GM06990 (cell line): Measurements from ENCODE around the gene C2orf69.

Experiments used
- DNase-seq: peaks from one replicate; pipeline ENCODE4 v3.0.0-alpha.2; 2011; ENCODE audit not compliant: insufficient read length; ENCODE audit errors: extremely low read depth
- H3K27me3 ChIP-seq: replicated peaks from 2 replicates; pipeline ENCODE4 v1.6.0; 2011; ENCODE audit warnings: low read length; ENCODE audit not compliant: control insufficient read depth, insufficient read depth
- H3K36me3 ChIP-seq: 2 replicates; pipeline ENCODE4 v1.5.1; 2011; ENCODE audit warnings: low read length; ENCODE audit not compliant: control insufficient read depth, insufficient read depth
- H3K4me3 ChIP-seq: replicated peaks from 2 replicates; pipeline ENCODE4 v1.5.1; 2011; ENCODE audit warnings: low read depth, mild to moderate bottlenecking, control low read depth, low read length
- TF ChIP-seq, protein P1 (sequence below): IDR thresholded peaks from 2 replicates; pipeline ENCODE4 v1.5.1; 2011; ENCODE audit warnings: low read length, control low read depth, mild to moderate bottlenecking, inconsistent platforms; ENCODE audit not compliant: insufficient read depth, poor library complexity, severe bottlenecking

The C2orf69 gene

DNA sequence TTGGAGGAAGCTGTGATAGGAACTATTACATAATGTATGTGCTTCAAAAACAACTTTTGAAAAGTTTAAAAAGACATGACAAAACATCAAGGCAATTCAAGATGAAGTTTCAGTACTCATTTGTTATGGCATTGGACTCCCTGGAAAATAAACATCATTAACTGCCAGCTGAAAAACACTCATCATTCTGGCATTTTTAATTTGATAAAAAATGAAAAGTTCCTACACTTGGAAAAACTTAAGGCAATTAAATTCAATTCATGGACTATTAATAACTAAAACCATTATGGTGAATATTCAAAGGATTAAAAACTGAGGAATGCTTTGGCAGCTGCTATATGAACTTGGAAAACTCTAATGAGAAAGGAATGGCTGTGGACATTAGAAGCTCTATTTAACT, 35.7 kb downstream of the C2orf69 start:
- Histone ChIP-seq H3K27me3 (no peaks in the 10 kb centered on the region), H3K4me3 (no peak overlapping the region), H3K36me3 (peaks cover 6% of the 10 kb centered on the region)
- DNase-seq: no peak
- TF ChIP-seq, protein P1, sequence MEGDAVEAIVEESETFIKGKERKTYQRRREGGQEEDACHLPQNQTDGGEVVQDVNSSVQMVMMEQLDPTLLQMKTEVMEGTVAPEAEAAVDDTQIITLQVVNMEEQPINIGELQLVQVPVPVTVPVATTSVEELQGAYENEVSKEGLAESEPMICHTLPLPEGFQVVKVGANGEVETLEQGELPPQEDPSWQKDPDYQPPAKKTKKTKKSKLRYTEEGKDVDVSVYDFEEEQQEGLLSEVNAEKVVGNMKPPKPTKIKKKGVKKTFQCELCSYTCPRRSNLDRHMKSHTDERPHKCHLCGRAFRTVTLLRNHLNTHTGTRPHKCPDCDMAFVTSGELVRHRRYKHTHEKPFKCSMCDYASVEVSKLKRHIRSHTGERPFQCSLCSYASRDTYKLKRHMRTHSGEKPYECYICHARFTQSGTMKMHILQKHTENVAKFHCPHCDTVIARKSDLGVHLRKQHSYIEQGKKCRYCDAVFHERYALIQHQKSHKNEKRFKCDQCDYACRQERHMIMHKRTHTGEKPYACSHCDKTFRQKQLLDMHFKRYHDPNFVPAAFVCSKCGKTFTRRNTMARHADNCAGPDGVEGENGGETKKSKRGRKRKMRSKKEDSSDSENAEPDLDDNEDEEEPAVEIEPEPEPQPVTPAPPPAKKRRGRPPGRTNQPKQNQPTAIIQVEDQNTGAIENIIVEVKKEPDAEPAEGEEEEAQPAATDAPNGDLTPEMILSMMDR: no peak

- H3K27me3 ChIP-seq: no peaks in the 10 kb centered on the region
- peaks cover 4% of the 10 kb centered on the region for H3K36me3 ChIP-seq
- DNase-seq: no peak
- no peak overlapping the region for H3K4me3 ChIP-seq
- TF ChIP-seq, protein P1: no peak
Measured at GRCh38 chr2:199950396-199950795, 39.3 kb downstream of the C2orf69 start.

GRCh38 chr2:199951023-199951422, 39.9 kb downstream of the C2orf69 start:
- TF ChIP-seq, protein P1: no peak
- Histone ChIP-seq H3K36me3 (peaks cover 2% of the 10 kb centered on the region), H3K4me3 (no peak overlapping the region), H3K27me3 (no peaks in the 10 kb centered on the region)
- no peak for DNase-seq

- Histone ChIP-seq H3K4me3 (peak overlapping the region; percentile 99), H3K36me3 (peaks cover 3% of the 10 kb centered on the region), H3K27me3 (no peaks in the 10 kb centered on the region)
- TF ChIP-seq, protein P1: no peak
- no peak for DNase-seq
Measured at GRCh38 chr2:199955007-199955338, 43.9 kb downstream of the C2orf69 start.

DNA sequence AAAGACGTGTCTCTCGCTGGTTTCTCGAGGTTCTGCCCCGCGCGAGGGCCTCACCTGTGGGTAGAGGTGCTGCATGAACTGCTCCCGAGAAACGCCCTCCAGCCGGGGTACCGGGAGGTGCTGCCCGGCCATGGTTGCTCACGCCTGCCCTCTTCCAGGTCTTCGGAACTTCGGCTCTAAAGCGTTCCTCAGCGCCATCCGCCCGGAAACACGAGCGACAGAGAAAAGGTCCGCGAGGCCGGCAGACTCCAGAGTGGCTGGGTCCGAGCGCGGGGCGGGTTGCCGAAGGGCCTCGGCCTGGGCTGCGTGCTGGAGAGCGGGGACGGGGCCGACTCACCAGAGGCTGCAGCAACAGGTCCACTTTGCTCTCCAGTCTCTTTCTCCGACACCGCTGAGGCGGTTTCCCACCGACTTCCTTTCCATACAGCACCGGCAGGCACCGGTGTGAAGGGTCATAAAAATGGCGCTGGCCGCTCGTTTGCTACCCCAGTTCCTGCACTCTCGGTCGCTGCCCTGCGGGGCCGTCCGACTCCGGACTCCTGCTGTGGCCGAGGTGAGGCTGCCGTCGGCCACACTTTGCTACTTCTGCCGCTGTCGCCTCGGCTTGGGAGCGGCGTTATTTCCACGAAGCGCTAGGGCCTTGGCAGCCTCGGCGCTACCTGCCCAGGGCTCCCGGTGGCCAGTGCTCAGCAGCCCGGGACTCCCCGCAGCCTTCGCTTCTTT, 44.4 kb downstream of the C2orf69 start, which contains the start of the genes MAIP1 and TYW5:
TSS of gene MAIP1 (plus strand) at position 244 of the 723 bp plus-strand sequence. CDS start at position 461, 217 bp downstream.
TSS of gene TYW5 (minus strand) at position 153 of the 723 bp plus-strand sequence. CDS start at position 132, 21 bp downstream.
- peaks cover 3% of the 10 kb centered on the region for H3K36me3 ChIP-seq
- H3K27me3 ChIP-seq: no peaks in the 10 kb centered on the region
- H3K4me3 ChIP-seq: peak within 1 kb of the TSS; percentile 99
- TF ChIP-seq, protein P1: peak; percentile 24
- DNase-seq: peak; percentile 90
